K562 (cell line): Measurements from ENCODE around the gene SCG3. TPM values are rescaled to one million over a fixed set of nuclear protein-coding genes. Genes with fewer than 3 reads are reported as not detected.
A peak's percentile ranks its signal among the peaks of the same experiment; 100 is the strongest.

Experiments used
- ARNT ChIP-seq, 2 experiments: fragments of 450-650 bp; IDR thresholded peaks; 2 replicates each; pipeline ENCODE4 v1.6.1; 2016; ENCODE audit warnings: mild to moderate bottlenecking in 1 of 2
- ESRRA ChIP-seq: fragments of 450-650 bp; IDR thresholded peaks from 2 replicates; pipeline ENCODE4 v1.6.1; 2014; ENCODE audit warnings: low read depth, mild to moderate bottlenecking, moderate library complexity, borderline replicate concordance
- FOXA1 ChIP-seq: fragments of 450-650 bp; IDR thresholded peaks from 2 replicates; pipeline ENCODE4 v1.6.1; 2016; ENCODE audit warnings: mild to moderate bottlenecking, borderline replicate concordance
- FOXK2 ChIP-seq, 2 experiments: fragments of 450-650 bp; IDR thresholded peaks in 1 of 2; conservative IDR thresholded peaks in 1 of 2; 2 replicates each; pipeline ENCODE4 v1.6.1; 2016; ENCODE audit warnings: low read depth in 2 of 2, mild to moderate bottlenecking in 1 of 2
- GABPB1 ChIP-seq: sonication (generic); formaldehyde crosslinking; IDR thresholded peaks from 2 replicates; pipeline ENCODE4 v1.8.0; 2022; ENCODE audit warnings: mild to moderate bottlenecking, missing genetic modification reagents
- JUN ChIP-seq, 2 experiments: sonication (generic) in 1 of 2; formaldehyde crosslinking in 1 of 2; IDR thresholded peaks; 2 replicates each; pipeline versions ENCODE4 v1.6.1 to v1.8.0; 2012 to 2022; ENCODE audit warnings: borderline replicate concordance in 2 of 2, mild to moderate bottlenecking in 2 of 2, improper control_type of control experiment in 1 of 2, low read depth in 1 of 2, low read length in 1 of 2, missing genetic modification reagents in 1 of 2
- MLX ChIP-seq, 2 experiments: fragments of 450-650 bp in 1 of 2; sonication (generic) in 1 of 2; formaldehyde crosslinking; conservative IDR thresholded peaks; 2 replicates each; pipeline versions ENCODE4 v1.4.0 to v1.8.1; 2020 to 2022; ENCODE audit warnings: mild to moderate bottlenecking in 1 of 2, missing genetic modification reagents in 1 of 2
- MYC ChIP-seq, 2 experiments: fragments of 250-450 bp in 1 of 2; sonication (Bioruptor Pico) in 1 of 2; IDR thresholded peaks; 2 replicates each; pipeline versions ENCODE4 v1.5.1 to v1.6.1; 2012 to 2021; ENCODE audit warnings: low read depth in 2 of 2, borderline replicate concordance in 1 of 2, improper control_type of control experiment in 1 of 2, low read length in 1 of 2, mild to moderate bottlenecking in 1 of 2, moderate library complexity in 1 of 2
- NCOA1 ChIP-seq: fragments of 450-650 bp; IDR thresholded peaks from 2 replicates; pipeline ENCODE4 v1.6.1; 2016; ENCODE audit warnings: low read depth
- NFIX ChIP-seq: fragments of 250-450 bp; sonication (Bioruptor Pico); IDR thresholded peaks from 2 replicates; pipeline ENCODE4 v1.4.0; 2020; ENCODE audit warnings: low read depth, mild to moderate bottlenecking, moderate library complexity
- PCBP1 ChIP-seq: fragments of 200-400 bp; formaldehyde crosslinking; IDR thresholded peaks from 2 replicates; pipeline ENCODE4 v1.6.1; 2018; ENCODE audit warnings: mild to moderate bottlenecking, low read depth, low read length; ENCODE audit not compliant: poor library complexity, severe bottlenecking
- PML ChIP-seq: IDR thresholded peaks from 2 replicates; pipeline ENCODE4 v1.6.1; 2012; ENCODE audit warnings: low read length, inconsistent platforms
- TCF7 ChIP-seq: sonication (generic); IDR thresholded peaks from 2 replicates; pipeline ENCODE4 v1.6.1; 2016; ENCODE audit warnings: antibody characterized with exemption, borderline replicate concordance
- TOE1 ChIP-seq, 2 experiments: fragments of 450-650 bp in 1 of 2; sonication (generic) in 1 of 2; formaldehyde crosslinking in 1 of 2; IDR thresholded peaks; 2 replicates each; pipeline versions ENCODE4 v1.7.1 to v1.8.0; 2016 to 2022; ENCODE audit warnings: borderline replicate concordance in 2 of 2, mild to moderate bottlenecking in 2 of 2, antibody characterized with exemption in 1 of 2, inconsistent platforms in 1 of 2, low read depth in 1 of 2, missing genetic modification reagents in 1 of 2, moderate library complexity in 1 of 2
- ZBTB1 ChIP-seq: sonication (generic); formaldehyde crosslinking; IDR thresholded peaks from 2 replicates; pipeline ENCODE4 v1.8.1; 2023; ENCODE audit warnings: missing genetic modification reagents, low read depth, mild to moderate bottlenecking, borderline replicate concordance
- ZBTB43 ChIP-seq: sonication (generic); formaldehyde crosslinking; IDR thresholded peaks from 2 replicates; pipeline ENCODE4 v1.8.0; 2023; ENCODE audit warnings: mild to moderate bottlenecking, missing genetic modification reagents
- ZFP30 ChIP-seq: fragments of 250-450 bp; sonication (Bioruptor Pico); IDR thresholded peaks from 2 replicates; pipeline ENCODE4 v1.8.0; 2022; ENCODE audit warnings: moderate library complexity, mild to moderate bottlenecking, inconsistent platforms, borderline replicate concordance
- ZNF384 ChIP-seq: IDR thresholded peaks from 2 replicates; pipeline ENCODE4 v1.6.1; 2012; ENCODE audit warnings: low read depth, low read length, improper control_type of control experiment
- ZNF395 ChIP-seq: fragments of 200-800 bp; sonication (Bioruptor generic); IDR thresholded peaks from 2 replicates; pipeline ENCODE4 v1.6.1; 2017; ENCODE audit warnings: missing genetic modification characterization, missing compliant biosample characterization
- polyA plus RNA-seq, 8 experiments: library from polyadenylated mRNA; depleted of rRNA in 4 of 8; stranded (reverse) in 5 of 8; unstranded in 3 of 8; fragments of >200 nt; fragmentation: Nextera tagmentation in 2 of 8; fragmentation: Illumina TruSeq in 1 of 8; extraction: Ambion mirVana in 2 of 8; extraction: Trizol in 1 of 8; gene quantifications; 2 replicates each; pipeline versions ENCODE4 v1.2.1 to v1.2.3, GENCODE V29; 2011 to 2014; ENCODE audit warnings: inconsistent platforms in 1 of 8, missing spikeins in 1 of 8
- total RNA-seq, 7 experiments: library from RNA; depleted of rRNA in 6 of 7; stranded (reverse); fragments of >200 nt in 6 of 7; fragmentation: Illumina TruSeq in 2 of 7; extraction: Trizol in 2 of 7; gene quantifications; 2 replicates each; pipeline versions ENCODE4 v1.2.1 to v1.2.3, GENCODE V29; 2011 to 2021; ENCODE audit warnings: low replicate concordance in 1 of 7
- TF ChIP-seq, protein P1 (sequence below): fragments of 250-450 bp; sonication (Bioruptor Pico); IDR thresholded peaks from 2 replicates; pipeline ENCODE4 v1.8.0; 2021; ENCODE audit warnings: borderline replicate concordance, mild to moderate bottlenecking, moderate library complexity; ENCODE audit not compliant: poor library complexity, severe bottlenecking

SCG3 gene
- total and polyA plus RNA-seq, 9 of the 15 experiments (the other 6 are each of a cell fraction or from before 2014, with no cell fraction given) = 13.0 to 43.8 (median 21.0) TPM

DNA sequence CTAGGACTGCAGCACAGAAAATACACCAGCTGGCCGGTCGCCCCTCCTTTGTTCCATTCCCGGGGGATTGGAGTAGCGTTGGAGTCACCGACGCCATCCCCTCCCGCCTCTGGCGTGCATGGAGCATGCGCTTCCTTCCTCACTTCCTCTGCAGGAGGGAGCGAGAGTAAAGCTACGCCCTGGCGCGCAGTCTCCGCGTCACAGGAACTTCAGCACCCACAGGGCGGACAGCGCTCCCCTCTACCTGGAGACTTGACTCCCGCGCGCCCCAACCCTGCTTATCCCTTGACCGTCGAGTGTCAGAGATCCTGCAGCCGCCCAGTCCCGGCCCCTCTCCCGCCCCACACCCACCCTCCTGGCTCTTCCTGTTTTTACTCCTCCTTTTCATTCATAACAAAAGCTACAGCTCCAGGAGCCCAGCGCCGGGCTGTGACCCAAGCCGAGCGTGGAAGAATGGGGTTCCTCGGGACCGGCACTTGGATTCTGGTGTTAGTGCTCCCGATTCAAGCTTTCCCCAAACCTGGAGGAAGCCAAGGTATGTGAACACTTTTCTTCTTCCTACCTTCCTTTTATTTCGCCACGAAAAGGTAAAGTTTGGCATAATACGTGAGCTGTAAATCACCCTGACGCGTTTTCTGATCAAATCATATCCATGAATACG lies at the start of gene SCG3 (continued):
- TF ChIP-seq ZFP30 (CRISPR knock-in tag) (no peak), FOXK2 (conservative IDR thresholded peaks at IDR 0.05 in 1 of 2, IDR thresholded peaks at IDR 0.05 in 1 of 2; ENCODE audit: low read depth in 2 of 2) (peak; percentile 21 to 57; a peak in 1 of 4 replicates), GABPB1 (peak; percentile 85), ZBTB1 (CRISPR knock-in tag) (peak; percentile 76; the same call in 1 of the 2 replicates), NFIX (no peak), FOXA1 (no peak), ARNT (IDR thresholded peaks at IDR 0.05) (no peak; a peak in 1 of 4 replicates), PCBP1 (no peak), ZBTB43 (CRISPR knock-in tag) (no peak), ZNF384 (no peak), PML (no peak), TCF7 (no peak), MYC (IDR thresholded peaks at IDR 0.05; ENCODE audit: low read depth, low read length) (peak; percentile 85), MYC (CRISPR knock-in tag; IDR thresholded peaks at IDR 0.05; ENCODE audit: borderline replicate concordance, low read depth) (no peak), NCOA1 (peak; percentile 90), TOE1 (IDR thresholded peaks at IDR 0.05; ENCODE audit: borderline replicate concordance) (peak; percentile 54; the same call in 1 of the 2 replicates), TOE1 (CRISPR knock-in tag; IDR thresholded peaks at IDR 0.05; ENCODE audit: borderline replicate concordance, low read depth) (no peak; the same call in 1 of the 2 replicates), JUN (IDR thresholded peaks at IDR 0.05; ENCODE audit: borderline replicate concordance, low read depth, low read length) (0 out of 2 replicates have a peak, but pooled peaks have one; percentile 50), JUN (CRISPR knock-in tag; IDR thresholded peaks at IDR 0.05; ENCODE audit: borderline replicate concordance) (no peak), MLX (CRISPR knock-in tag; conservative IDR thresholded peaks at IDR 0.05) (no peak; a peak in 1 of 4 replicates), ESRRA (0 out of 2 replicates have a peak, but pooled peaks have one; percentile 28), ZNF395 (peak; percentile 85)
- TF ChIP-seq, protein P1, sequence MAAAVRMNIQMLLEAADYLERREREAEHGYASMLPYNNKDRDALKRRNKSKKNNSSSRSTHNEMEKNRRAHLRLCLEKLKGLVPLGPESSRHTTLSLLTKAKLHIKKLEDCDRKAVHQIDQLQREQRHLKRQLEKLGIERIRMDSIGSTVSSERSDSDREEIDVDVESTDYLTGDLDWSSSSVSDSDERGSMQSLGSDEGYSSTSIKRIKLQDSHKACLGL = no peak
